ENCODE measurements around the gene SVOPL. TPM values are rescaled to one million over a fixed set of nuclear protein-coding genes. Genes with fewer than 3 reads are reported as not detected.

Gene SVOPL
- total RNA-seq, 2 donors from 2014 or later, result 3.7 TPM; not detected in 1

GRCh38 chr7:138618933-138619332 lies 82.2 kb downstream of the SVOPL start:
- no peak for TF ChIP-seq CTCF (IDR thresholded peaks at IDR 0.05)
- H3K27ac ChIP-seq, result no peak overlapping the region
- H3K9me3 ChIP-seq, result no peaks in the 10 kb centered on the region
- H3K27me3 ChIP-seq (replicated peaks; ENCODE audit: insufficient read depth), result no peaks in the 10 kb centered on the region
- no peak for ATAC-seq (ENCODE audit: insufficient number of reproducible peaks, low FRiP score, low read depth)
- no peak for DNase-seq (ENCODE audit: low spot score)
- H3K4me3 ChIP-seq, result no peak overlapping the region
- H3K4me1 ChIP-seq (ENCODE audit: control insufficient read depth in 1 of 2, low read depth in 2 of 2), result no peaks in the 10 kb centered on the region
- no peaks in the 10 kb centered on the region for H3K36me3 ChIP-seq

- Histone ChIP-seq H3K4me1 (ENCODE audit: control insufficient read depth in 1 of 2, low read depth in 2 of 2) (no peaks in the 10 kb centered on the region), H3K36me3 (no peaks in the 10 kb centered on the region), H3K9me3 (no peaks in the 10 kb centered on the region), H3K27me3 (replicated peaks; ENCODE audit: insufficient read depth) (no peaks in the 10 kb centered on the region), H3K27ac (no peak overlapping the region), H3K4me3 (no peak overlapping the region)
- no peak for DNase-seq (ENCODE audit: low spot score)
- no peak for TF ChIP-seq CTCF (IDR thresholded peaks at IDR 0.05)
- ATAC-seq (ENCODE audit: insufficient number of reproducible peaks, low FRiP score, low read depth), result no peak
Observed at GRCh38 chr7:138618506-138618905, 82.7 kb downstream of the SVOPL start.

GRCh38 chr7:138616085-138616484 lies 85.1 kb downstream of the SVOPL start:
- no peaks in the 10 kb centered on the region for H3K27me3 ChIP-seq (replicated peaks; ENCODE audit: insufficient read depth)
- H3K9me3 ChIP-seq, result no peaks in the 10 kb centered on the region
- H3K36me3 ChIP-seq, result no peaks in the 10 kb centered on the region
- no peak for TF ChIP-seq CTCF (IDR thresholded peaks at IDR 0.05)
- no peak overlapping the region for H3K27ac ChIP-seq
- DNase-seq (ENCODE audit: low spot score) (no peak), ATAC-seq (ENCODE audit: insufficient number of reproducible peaks, low FRiP score, low read depth) (no peak)
- no peaks in the 10 kb centered on the region for H3K4me1 ChIP-seq (ENCODE audit: control insufficient read depth in 1 of 2, low read depth in 2 of 2)
- no peak overlapping the region for H3K4me3 ChIP-seq

- H3K4me3 ChIP-seq, result no peak overlapping the region
- DNase-seq (ENCODE audit: low spot score), result no peak
- TF ChIP-seq CTCF (IDR thresholded peaks at IDR 0.05), result no peak
- no peaks in the 10 kb centered on the region for H3K27me3 ChIP-seq (replicated peaks; ENCODE audit: insufficient read depth)
- H3K9me3 ChIP-seq, result no peaks in the 10 kb centered on the region
- H3K36me3 ChIP-seq, result no peaks in the 10 kb centered on the region
- H3K4me1 ChIP-seq (ENCODE audit: control insufficient read depth in 1 of 2, low read depth in 2 of 2), result no peaks in the 10 kb centered on the region
- no peak overlapping the region for H3K27ac ChIP-seq
- no peak for ATAC-seq (ENCODE audit: insufficient number of reproducible peaks, low FRiP score, low read depth)
Observed at GRCh38 chr7:138613630-138614029, 87.5 kb downstream of the SVOPL start.

- Histone ChIP-seq H3K27me3 (replicated peaks; ENCODE audit: insufficient read depth) (no peaks in the 10 kb centered on the region), H3K4me1 (ENCODE audit: control insufficient read depth in 1 of 2, low read depth in 2 of 2) (no peaks in the 10 kb centered on the region), H3K9me3 (no peaks in the 10 kb centered on the region), H3K27ac (no peak overlapping the region), H3K36me3 (no peaks in the 10 kb centered on the region), H3K4me3 (no peak overlapping the region)
- ATAC-seq (ENCODE audit: insufficient number of reproducible peaks, low FRiP score, low read depth) (no peak), DNase-seq (ENCODE audit: low spot score) (no peak)
- no peak for TF ChIP-seq CTCF (IDR thresholded peaks at IDR 0.05)
Observed at GRCh38 chr7:138610671-138611170, 90.4 kb downstream of the SVOPL start.

Data from thoracic aorta (tissue), 2 donors.